A549 (cell line): Measurements from ENCODE around the gene HOXD11.

ENCODE experiments used
- MAX ChIP-seq: IDR thresholded peaks from 2 replicates; pipeline ENCODE4 v1.6.1; 2012
- MYC ChIP-seq: IDR thresholded peaks from 2 replicates; pipeline ENCODE4 v1.6.1; 2012; ENCODE audit warnings: mild to moderate bottlenecking, inconsistent platforms, low read length, improper control_type of control experiment, borderline replicate concordance
- POLR2A ChIP-seq: IDR thresholded peaks from 2 replicates; pipeline ENCODE4 v1.6.1; 2012; ENCODE audit warnings: mild to moderate bottlenecking, low read length
- RAD21 ChIP-seq, 2 experiments: fragments of >200 bp in 1 of 2; sonication (Bioruptor Twin) in 1 of 2; formaldehyde crosslinking in 1 of 2; IDR thresholded peaks in 1 of 2; conservative IDR thresholded peaks in 1 of 2; 2 replicates in 1 of 2; 3 replicates in 1 of 2; pipeline ENCODE4 v1.6.1; 2012 to 2018; ENCODE audit warnings: inconsistent platforms in 1 of 2
- RFX5 ChIP-seq: fragments of 450-650 bp; IDR thresholded peaks from 2 replicates; pipeline ENCODE4 v1.7.1; 2014; ENCODE audit warnings: antibody characterized with exemption, mild to moderate bottlenecking, moderate library complexity
- ZFP36 ChIP-seq: fragments of 450-650 bp; IDR thresholded peaks from 2 replicates; pipeline ENCODE4 v1.6.1; 2014; ENCODE audit warnings: borderline replicate concordance; ENCODE audit not compliant: partially characterized antibody
- TF ChIP-seq, protein P1 (sequence below): fragments of >200 bp; sonication (Bioruptor Twin); formaldehyde crosslinking; IDR thresholded peaks from 3 replicates; pipeline ENCODE4 v1.5.1; 2016

GRCh38 chr2:176120364-176121189 lies 13.5 kb downstream of the HOXD11 start:
- TF ChIP-seq RFX5 = no peak
- TF ChIP-seq, protein P1, sequence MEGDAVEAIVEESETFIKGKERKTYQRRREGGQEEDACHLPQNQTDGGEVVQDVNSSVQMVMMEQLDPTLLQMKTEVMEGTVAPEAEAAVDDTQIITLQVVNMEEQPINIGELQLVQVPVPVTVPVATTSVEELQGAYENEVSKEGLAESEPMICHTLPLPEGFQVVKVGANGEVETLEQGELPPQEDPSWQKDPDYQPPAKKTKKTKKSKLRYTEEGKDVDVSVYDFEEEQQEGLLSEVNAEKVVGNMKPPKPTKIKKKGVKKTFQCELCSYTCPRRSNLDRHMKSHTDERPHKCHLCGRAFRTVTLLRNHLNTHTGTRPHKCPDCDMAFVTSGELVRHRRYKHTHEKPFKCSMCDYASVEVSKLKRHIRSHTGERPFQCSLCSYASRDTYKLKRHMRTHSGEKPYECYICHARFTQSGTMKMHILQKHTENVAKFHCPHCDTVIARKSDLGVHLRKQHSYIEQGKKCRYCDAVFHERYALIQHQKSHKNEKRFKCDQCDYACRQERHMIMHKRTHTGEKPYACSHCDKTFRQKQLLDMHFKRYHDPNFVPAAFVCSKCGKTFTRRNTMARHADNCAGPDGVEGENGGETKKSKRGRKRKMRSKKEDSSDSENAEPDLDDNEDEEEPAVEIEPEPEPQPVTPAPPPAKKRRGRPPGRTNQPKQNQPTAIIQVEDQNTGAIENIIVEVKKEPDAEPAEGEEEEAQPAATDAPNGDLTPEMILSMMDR = no peak
- TF ChIP-seq POLR2A = no peak
- no peak for TF ChIP-seq MYC
- TF ChIP-seq MAX = no peak
- no peak for TF ChIP-seq ZFP36
- no peak for TF ChIP-seq RAD21 (conservative IDR thresholded peaks at IDR 0.05 in 1 of 2, IDR thresholded peaks at IDR 0.05 in 1 of 2)
